Psoas muscle (tissue), 8 donors: Measurements from ENCODE around the gene SHE. TPM values are rescaled to one million over a fixed set of nuclear protein-coding genes. Genes with fewer than 3 reads are reported as not detected.
A peak's percentile ranks its signal among the peaks of the same experiment; 100 is the strongest.

Experiments
- ATAC-seq, 4 donors: fragments of 200-7000 bp; cut with Tn5 transposase; one replicate each; pipeline ENCODE4 v1.9.1; 2020; ENCODE audit warnings: moderate library complexity in 3 of 4, mild to moderate bottlenecking in 2 of 4
- DNase-seq, 2 donors: peaks; one replicate each; pipeline ENCODE4 v3.0.0-alpha.2; 2020
- H3K27ac ChIP-seq: fragments of 200-600 bp; one replicate; pipeline ENCODE4 v1.8.0; 2022
- H3K27me3 ChIP-seq, 3 donors: fragments of 200-600 bp in 1 of 3; one replicate each; pipeline versions ENCODE4 v1.6.1 to v1.8.0; 2013 to 2022; ENCODE audit warnings: low read length in 2 of 3, mild to moderate bottlenecking in 2 of 3, moderate library complexity in 1 of 3; ENCODE audit not compliant: insufficient read depth in 3 of 3
- H3K36me3 ChIP-seq, 2 donors: fragments of 200-600 bp in 1 of 2; one replicate each; pipeline versions ENCODE4 v1.6.1 to v1.8.0; 2013 to 2022; ENCODE audit warnings: low read depth in 1 of 2, mild to moderate bottlenecking in 1 of 2, moderate library complexity in 1 of 2; ENCODE audit not compliant: insufficient read depth in 1 of 2
- H3K4me1 ChIP-seq: fragments of 200-600 bp; one replicate; pipeline ENCODE4 v1.8.0; 2022
- H3K4me3 ChIP-seq: fragments of 200-600 bp; one replicate; pipeline ENCODE4 v1.8.0; 2022; ENCODE audit warnings: mild to moderate bottlenecking
- H3K9me3 ChIP-seq: fragments of 200-600 bp; one replicate; pipeline ENCODE4 v1.8.0; 2022
- CTCF ChIP-seq: fragments of 200-600 bp; IDR thresholded peaks from one replicate; pipeline ENCODE4 v1.8.0; 2022; ENCODE audit warnings: antibody characterized with exemption
- WGBS, 3 donors: extraction: QIAGEN DNeasy Blood & Tissue Kit; methylation state at CpG; one replicate each; pipeline versions ENCODE4 v1.1.6 to v1.1.7; 2013; 5-methylcytosine and 5-hydroxymethylcytosine counted together
- intact Hi-C, 2 donors: fragments of 100-400 bp; cut with DNase I; formaldehyde crosslinking; loops; one replicate each; pipeline versions ENCODE4 v1.11.0 to v1.14.2; 2022
- polyA plus RNA-seq, 3 donors: library from polyadenylated mRNA; stranded (reverse); fragments of 200-250 nt; gene quantifications; one replicate each; pipeline ENCODE4 v1.2.3, GENCODE V29; 2013
- total RNA-seq, 4 donors: library from RNA; stranded (reverse); fragmentation: NEBNext Ultra II Directional in 2 of 4; extraction: Animal tissue kit (Norgen Biotek cat#: 25700) in 2 of 4; gene quantifications; one replicate each; pipeline versions ENCODE4 v1.2.1 to v1.2.4, GENCODE V29; 2021 to 2023
- donor health status: healthy with polysubstance abuse.
- donor health status: DM: no; HTN: no; CAD: no; lungs with moderate emphysema.
- donor health status: Bipolar disorder and iron deficiency.
- donor health status: healthy.
- donor health status: DM: yes; HTN: yes; CAD: no.
- donor health status: DM: no; HTN: no; CAD: no.
- donor health status: DM: no; HTN: no; CAD: no.
- donor health status: DM: yes; HTN: yes; CAD: no.

Gene SHE
- total and polyA plus RNA-seq, 7 donors: 4.0 to 7.4 (median 6.2) TPM

- ATAC-seq: no peak
- intact Hi-C loops: loop anchor here in 1 of 2 donors (10.0 kb wide), 1 partner anchor 224 kb away; the partner anchor contains the start of genes AQP10 and ATP8B2
- WGBS, 3 donors: 70 to 78% (median 70%) methylated on average over 3 of the region's 3 CpGs
- Histone ChIP-seq H3K4me3 (no peak overlapping the region), H3K27me3 (no peaks in the 10 kb centered on the region), H3K27ac (no peak overlapping the region), H3K4me1 (peaks cover 16% of the 10 kb centered on the region), H3K9me3 (no peaks in the 10 kb centered on the region), H3K36me3 (peaks cover 28 to 64% of the 10 kb centered on the region in 2 donors)
- TF ChIP-seq CTCF: no peak
- DNase-seq: no peak
Measured at GRCh38 chr1:154549202-154549770, 47.1 kb upstream of the SHE start.

GRCh38 chr1:154548028-154548427 lies 45.8 kb upstream of the SHE start:
- Histone ChIP-seq H3K4me3 (no peak overlapping the region), H3K9me3 (no peaks in the 10 kb centered on the region), H3K27ac (no peak overlapping the region), H3K36me3 (peaks cover 28 to 52% of the 10 kb centered on the region in 2 donors), H3K27me3 (peaks cover 0 to 3% (median 0%) of the 10 kb centered on the region in 3 donors), H3K4me1 (peaks cover 4% of the 10 kb centered on the region)
- WGBS, 3 donors: 18 to 26% (median 18%) methylated on average over 1 of the region's 1 CpG
- DNase-seq (no peak), ATAC-seq (no peak)
- intact Hi-C loops: loop anchor here in 1 of 2 donors (10.0 kb wide), 1 partner anchor 223 kb away; the partner anchor contains the start of genes AQP10 and ATP8B2
- TF ChIP-seq CTCF: no peak

DNA sequence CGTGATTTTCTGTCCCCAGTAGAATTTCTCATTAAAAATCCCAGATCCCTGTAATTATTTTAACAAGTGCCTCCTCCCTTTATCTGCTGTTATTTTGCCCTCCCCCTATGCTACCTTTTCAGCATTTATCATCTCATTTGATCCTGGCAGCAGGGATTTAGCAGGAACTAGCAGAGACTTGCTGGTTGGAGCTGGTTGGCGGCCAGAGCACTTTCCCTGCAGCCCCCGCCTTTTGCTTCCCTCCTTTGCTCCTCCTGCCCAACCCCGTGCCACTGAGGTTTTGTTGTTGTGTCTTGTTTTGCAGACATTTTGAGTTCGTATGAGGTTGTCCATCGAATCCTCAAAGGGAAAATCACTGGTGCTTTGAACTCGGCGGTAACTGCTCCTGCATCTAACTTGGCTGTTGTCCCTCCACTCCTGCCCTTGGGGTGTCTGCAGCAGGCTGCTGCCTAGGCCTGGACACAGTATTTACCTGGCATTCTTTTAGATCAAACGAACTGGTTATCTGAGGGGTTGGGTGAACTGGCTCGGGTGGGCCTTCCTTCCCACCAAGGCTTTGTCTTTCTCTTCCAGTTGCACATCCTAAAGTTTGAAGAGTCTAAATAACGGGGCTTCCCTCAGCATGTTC lies 45.0 kb upstream of the SHE start:
- DNase-seq: no peak
- no peak overlapping the region for H3K4me3 ChIP-seq
- WGBS, 3 donors: 74 to 78% (median 76%) methylated on average over 11 of the region's 11 CpGs
- intact Hi-C loops: loop anchor here (1.0 to 10.0 kb wide), 3 partner anchors 68 to 222 kb away; partner anchors contain the start of genes AQP10 (in 1 of the 2) and ATP8B2 (in 1 of the 2)
- no peak for ATAC-seq
- H3K36me3 ChIP-seq: peaks cover 24 to 44% of the 10 kb centered on the region in 2 donors
- H3K9me3 ChIP-seq: no peaks in the 10 kb centered on the region
- TF ChIP-seq CTCF: no peak
- no peak overlapping the region for H3K27ac ChIP-seq
- H3K4me1 ChIP-seq: no peaks in the 10 kb centered on the region
- peaks cover 0 to 3% (median 0%) of the 10 kb centered on the region in 3 donors for H3K27me3 ChIP-seq

- Histone ChIP-seq H3K36me3 (peaks cover 21 to 36% of the 10 kb centered on the region in 2 donors), H3K27ac (no peak overlapping the region), H3K9me3 (no peaks in the 10 kb centered on the region), H3K4me3 (no peak overlapping the region), H3K4me1 (no peaks in the 10 kb centered on the region), H3K27me3 (peaks cover 0 to 3% (median 0%) of the 10 kb centered on the region in 3 donors)
- intact Hi-C loops: loop anchor here (1.0 to 10.0 kb wide), 3 partner anchors 67 to 222 kb away; partner anchors contain the start of genes AQP10 (in 1 of the 2) and ATP8B2 (in 1 of the 2)
- TF ChIP-seq CTCF: peak; percentile 82
- peak; percentile 76 to 89 (median 86) for ATAC-seq
- 79 to 86% (median 83%) methylated on average over 13 of the region's 13 CpGs for WGBS, 3 donors
- peak; percentile 44 to 57 for DNase-seq
Measured at GRCh38 chr1:154546264-154547063, 44.3 kb upstream of the SHE start.
